ENCODE measurements around the gene ATG9B. TPM values are rescaled to one million over a fixed set of nuclear protein-coding genes. Genes with fewer than 3 reads are reported as not detected.

ATG9B gene
- total and polyA plus RNA-seq, 9 of the 15 experiments (the other 6 are each of a cell fraction or from before 2014, with no cell fraction given) = 0.29 to 8.0 (median 2.1) TPM

DNA sequence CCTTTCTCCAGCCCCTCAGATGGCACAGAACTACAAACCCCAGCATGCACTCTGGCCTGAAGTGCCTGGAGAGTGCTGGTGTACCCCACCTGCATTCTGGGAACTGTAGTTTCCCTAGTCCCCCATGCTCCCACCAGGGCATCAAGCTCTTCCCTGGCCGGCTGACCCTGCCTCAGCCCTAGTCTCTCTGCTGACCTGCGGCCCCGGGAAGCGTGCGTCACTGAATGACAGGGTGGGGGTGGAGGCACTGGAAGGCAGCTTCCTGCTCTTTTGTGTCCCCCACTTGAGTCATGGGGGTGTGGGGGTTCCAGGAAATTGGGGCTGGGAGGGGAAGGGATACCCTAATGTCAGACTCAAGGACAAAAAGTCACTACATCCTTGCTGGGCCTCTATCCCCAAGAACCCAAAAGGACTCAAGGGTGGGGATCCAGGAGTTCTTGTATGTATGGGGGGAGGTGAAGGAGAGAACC, 31.4 kb downstream of the ATG9B start (continued):
- TF ChIP-seq CBX3 (IDR thresholded peaks at IDR 0.05; ENCODE audit: borderline replicate concordance in 1 of 2, low read length in 2 of 2) = peak in 1 of 2 experiments; percentile 19; a peak in 1 of 3 replicates
- no peak for TF ChIP-seq SETDB1 (IDR thresholded peaks at IDR 0.05; ENCODE audit: low read length)
- TF ChIP-seq XRCC5 (IDR thresholded peaks at IDR 0.05; ENCODE audit: low read depth, low read length) = peak; percentile 60; the same call in 1 of the 2 replicates
- TF ChIP-seq TAL1 (IDR thresholded peaks at IDR 0.05) = no peak
- no peak for TF ChIP-seq USF2 (CRISPR knock-in tag; IDR thresholded peaks at IDR 0.05)
- TF ChIP-seq ARID3B (CRISPR knock-in tag; IDR thresholded peaks at IDR 0.05; ENCODE audit: borderline replicate concordance) = no peak
- no peak for TF ChIP-seq DDX20 (tag; IDR thresholded peaks at IDR 0.05; ENCODE audit: low read depth)
- no peak for TF ChIP-seq STAG1 (CRISPR knock-in tag; IDR thresholded peaks at IDR 0.05; ENCODE audit: borderline replicate concordance)
- no peak; the same call in 1 of the 2 replicates for TF ChIP-seq SMARCA4 (IDR thresholded peaks at IDR 0.05)
- TF ChIP-seq, protein P1, sequence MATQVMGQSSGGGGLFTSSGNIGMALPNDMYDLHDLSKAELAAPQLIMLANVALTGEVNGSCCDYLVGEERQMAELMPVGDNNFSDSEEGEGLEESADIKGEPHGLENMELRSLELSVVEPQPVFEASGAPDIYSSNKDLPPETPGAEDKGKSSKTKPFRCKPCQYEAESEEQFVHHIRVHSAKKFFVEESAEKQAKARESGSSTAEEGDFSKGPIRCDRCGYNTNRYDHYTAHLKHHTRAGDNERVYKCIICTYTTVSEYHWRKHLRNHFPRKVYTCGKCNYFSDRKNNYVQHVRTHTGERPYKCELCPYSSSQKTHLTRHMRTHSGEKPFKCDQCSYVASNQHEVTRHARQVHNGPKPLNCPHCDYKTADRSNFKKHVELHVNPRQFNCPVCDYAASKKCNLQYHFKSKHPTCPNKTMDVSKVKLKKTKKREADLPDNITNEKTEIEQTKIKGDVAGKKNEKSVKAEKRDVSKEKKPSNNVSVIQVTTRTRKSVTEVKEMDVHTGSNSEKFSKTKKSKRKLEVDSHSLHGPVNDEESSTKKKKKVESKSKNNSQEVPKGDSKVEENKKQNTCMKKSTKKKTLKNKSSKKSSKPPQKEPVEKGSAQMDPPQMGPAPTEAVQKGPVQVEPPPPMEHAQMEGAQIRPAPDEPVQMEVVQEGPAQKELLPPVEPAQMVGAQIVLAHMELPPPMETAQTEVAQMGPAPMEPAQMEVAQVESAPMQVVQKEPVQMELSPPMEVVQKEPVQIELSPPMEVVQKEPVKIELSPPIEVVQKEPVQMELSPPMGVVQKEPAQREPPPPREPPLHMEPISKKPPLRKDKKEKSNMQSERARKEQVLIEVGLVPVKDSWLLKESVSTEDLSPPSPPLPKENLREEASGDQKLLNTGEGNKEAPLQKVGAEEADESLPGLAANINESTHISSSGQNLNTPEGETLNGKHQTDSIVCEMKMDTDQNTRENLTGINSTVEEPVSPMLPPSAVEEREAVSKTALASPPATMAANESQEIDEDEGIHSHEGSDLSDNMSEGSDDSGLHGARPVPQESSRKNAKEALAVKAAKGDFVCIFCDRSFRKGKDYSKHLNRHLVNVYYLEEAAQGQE (IDR thresholded peaks at IDR 0.05; ENCODE audit: borderline replicate concordance) = no peak
- TF ChIP-seq, protein P1 (CRISPR knock-in tag; IDR thresholded peaks at IDR 0.05; ENCODE audit: low read depth) = no peak; the same call in 1 of the 2 replicates
